NCI-H748 (cell line): ENCODE data around the gene GRID1.

Experiments
- DNase-seq: peaks from one replicate; lab custom pipeline; 2025; ENCODE audit not compliant: unreplicated experiment; lab: John Stamatoyannopoulos, UW

Gene GRID1

GRCh38 chr10:86071758-86072157 lies 294.8 kb downstream of the GRID1 start:
- no peak for DNase-seq

- DNase-seq = no peak
Measured at GRCh38 chr10:86071145-86071544, 295.4 kb downstream of the GRID1 start.

GRCh38 chr10:86070278-86070677 lies 296.3 kb downstream of the GRID1 start:
- no peak for DNase-seq

- DNase-seq = peak; percentile 52
Measured at GRCh38 chr10:86068231-86069054, 298.2 kb downstream of the GRID1 start.

- no peak for DNase-seq
Measured at GRCh38 chr10:86067436-86068050, 299.1 kb downstream of the GRID1 start.

GRCh38 chr10:86066696-86067095 lies 299.9 kb downstream of the GRID1 start:
- DNase-seq = no peak

- no peak for DNase-seq
Measured at GRCh38 chr10:86065711-86066251, 300.8 kb downstream of the GRID1 start.

GRCh38 chr10:86064931-86065662 lies 301.5 kb downstream of the GRID1 start:
- no peak for DNase-seq

- no peak for DNase-seq
Measured at GRCh38 chr10:86064219-86064618, 302.4 kb downstream of the GRID1 start.

- DNase-seq = no peak
Measured at GRCh38 chr10:86063341-86063740, 303.3 kb downstream of the GRID1 start.

GRCh38 chr10:86062647-86063145 lies 303.9 kb downstream of the GRID1 start:
- no peak for DNase-seq

GRCh38 chr10:86062198-86062550 lies 304.4 kb downstream of the GRID1 start:
- no peak for DNase-seq

GRCh38 chr10:86061278-86062197 lies 305.1 kb downstream of the GRID1 start:
- no peak for DNase-seq

GRCh38 chr10:86060386-86061277 lies 306.0 kb downstream of the GRID1 start:
- DNase-seq = no peak

- no peak for DNase-seq
Measured at GRCh38 chr10:86059892-86060291, 306.7 kb downstream of the GRID1 start.

GRCh38 chr10:86058964-86059363 lies 307.6 kb downstream of the GRID1 start:
- no peak for DNase-seq

GRCh38 chr10:86057708-86058107 lies 308.9 kb downstream of the GRID1 start:
- no peak for DNase-seq

- no peak for DNase-seq
Measured at GRCh38 chr10:86056672-86057071, 309.9 kb downstream of the GRID1 start.

- no peak for DNase-seq
Measured at GRCh38 chr10:86055928-86056327, 310.7 kb downstream of the GRID1 start.
